PC-3 (cell line): ENCODE results near the gene ORM2. TPM values are rescaled to one million over a fixed set of nuclear protein-coding genes. Genes with fewer than 3 reads are reported as not detected.

Source experiments
- ATAC-seq: fragments of 200-7000 bp; cut with Tn5 transposase; 2 replicates; pipeline ENCODE4 v1.9.1; 2020; ENCODE audit warnings: mild to moderate bottlenecking, moderate library complexity
- BruUV-seq: library from RNA; stranded (reverse); fragments of 400-500 nt; replicated peaks from 2 replicates; lab custom pipeline; 2021; lab: Mats Ljungman, UMichigan
- CTCF ChIA-PET: fragments of 300-600 bp; sonication (Branson Sonifier 250); formaldehyde crosslinking; loops from one replicate; lab custom pipeline; 2022; ENCODE audit warnings: antibody characterized with exemption; lab: Charles Lee
- POLR2A ChIA-PET: fragments of 300-600 bp; sonication (Branson Sonifier 250); formaldehyde crosslinking; loops from one replicate; lab custom pipeline; 2022; ENCODE audit warnings: antibody characterized with exemption; ENCODE audit not compliant: unreplicated experiment; lab: Charles Lee
- DNase-seq: peaks from one replicate; pipeline ENCODE4 v3.0.0-alpha.2; 2015
- H2AFZ ChIP-seq: fragments of 300-600 bp; sonication (generic); 2 replicates; pipeline ENCODE4 v1.6.0; 2016; ENCODE audit warnings: antibody characterized with exemption, low read length
- H3F3A ChIP-seq: fragments of 300-600 bp; sonication (generic); one replicate; pipeline ENCODE4 v1.6.0; 2017; ENCODE audit warnings: antibody characterized with exemption, low read length, control low read depth, mild to moderate bottlenecking; ENCODE audit not compliant: unreplicated experiment
- H3K27ac ChIP-seq: fragments of 300-600 bp; sonication (generic); 2 replicates; pipeline ENCODE4 v1.5.1; 2016; ENCODE audit warnings: mild to moderate bottlenecking, low read length
- H3K27me3 ChIP-seq: fragments of 300-600 bp; sonication (generic); 2 replicates; pipeline ENCODE4 v1.6.1; 2016; ENCODE audit warnings: low read length, mixed read lengths
- H3K36me3 ChIP-seq: fragments of 300-600 bp; sonication (generic); 2 replicates; pipeline ENCODE4 v1.6.1; 2016; ENCODE audit warnings: low read depth, mixed run types, low read length, mixed read lengths
- H3K4me1 ChIP-seq: fragments of 300-600 bp; sonication (generic); 2 replicates; pipeline ENCODE4 v1.5.1; 2016; ENCODE audit warnings: low read length; ENCODE audit not compliant: insufficient read depth
- H3K4me2 ChIP-seq: fragments of 300-600 bp; sonication (generic); 2 replicates; pipeline ENCODE4 v1.6.0; 2016; ENCODE audit warnings: low read length
- H3K4me3 ChIP-seq: fragments of 300-600 bp; sonication (generic); 2 replicates; pipeline ENCODE4 v1.5.1; 2016; ENCODE audit warnings: mild to moderate bottlenecking, low read length, mixed read lengths
- H3K79me2 ChIP-seq: fragments of 300-600 bp; sonication (generic); 2 replicates; pipeline ENCODE4 v1.6.1; 2017; ENCODE audit warnings: low read length, mixed read lengths
- H3K9ac ChIP-seq: fragments of 300-600 bp; sonication (generic); 2 replicates; pipeline ENCODE4 v1.6.0; 2016; ENCODE audit warnings: mild to moderate bottlenecking, low read length
- H3K9me2 ChIP-seq: fragments of 300-600 bp; sonication (generic); replicated peaks from 2 replicates; pipeline ENCODE4 v1.6.1; 2016; ENCODE audit warnings: mixed run types, low read length, mixed read lengths
- H3K9me3 ChIP-seq: fragments of 300-600 bp; sonication (generic); 2 replicates; pipeline ENCODE4 v1.6.1; 2016; ENCODE audit warnings: low read length, mixed read lengths
- H4K20me1 ChIP-seq: fragments of 300-600 bp; sonication (generic); 2 replicates; pipeline ENCODE4 v1.6.1; 2016; ENCODE audit warnings: low read length, mixed read lengths
- EZH2 ChIP-seq: fragments of 300-600 bp; sonication (generic); IDR thresholded peaks from one replicate; pipeline ENCODE4 v1.6.1; 2017; ENCODE audit warnings: antibody characterized with exemption, mild to moderate bottlenecking, low read length; ENCODE audit not compliant: unreplicated experiment
- EZH2phosphoT487 ChIP-seq: fragments of 300-600 bp; sonication (generic); IDR thresholded peaks from 2 replicates; pipeline ENCODE4 v1.6.1; 2018; ENCODE audit warnings: mild to moderate bottlenecking, antibody characterized with exemption, low read length, borderline replicate concordance
- intact Hi-C: fragments of 100-400 bp; cut with micrococcal nuclease; formaldehyde crosslinking; loops from 2 replicates; pipeline ENCODE4 v1.9.0; 2023
- total RNA-seq: library from RNA; depleted of rRNA; stranded (reverse); fragments of >200 nt; gene quantifications from 2 replicates; pipeline ENCODE4 v1.2.3, GENCODE V29; 2014
- TF ChIP-seq, protein P1 (sequence below): fragments of 300-600 bp; sonication (generic); conservative IDR thresholded peaks from 2 replicates; pipeline ENCODE4 v1.5.1; 2017; ENCODE audit warnings: antibody characterized with exemption, low read depth, mild to moderate bottlenecking, low read length

ORM2 gene
- total RNA-seq, 1 experiment from 2014 or later = not detected

GRCh38 chr9:114283551-114284111, 46.0 kb upstream of the ORM2 start:
- Histone ChIP-seq H3K4me3 (no peak overlapping the region), H3K9ac (no peak overlapping the region), H3K4me1 (peaks cover 19% of the 10 kb centered on the region), H3K27ac (no peak overlapping the region), H3K4me2 (no peak overlapping the region), H3F3A (no peaks in the 10 kb centered on the region), H4K20me1 (no peaks in the 10 kb centered on the region), H3K9me3 (no peaks in the 10 kb centered on the region), H3K27me3 (no peaks in the 10 kb centered on the region), H3K9me2 (no peaks in the 10 kb centered on the region), H3K79me2 (no peaks in the 10 kb centered on the region), H2AFZ (no peak overlapping the region), H3K36me3 (no peaks in the 10 kb centered on the region)
- DNase-seq (no peak), ATAC-seq (no peak)
- POLR2A ChIA-PET = no interaction called here
- BruUV-seq = no TSS peak
- TF ChIP-seq EZH2 (no peak), EZH2phosphoT487 (no peak)
- TF ChIP-seq, protein P1, sequence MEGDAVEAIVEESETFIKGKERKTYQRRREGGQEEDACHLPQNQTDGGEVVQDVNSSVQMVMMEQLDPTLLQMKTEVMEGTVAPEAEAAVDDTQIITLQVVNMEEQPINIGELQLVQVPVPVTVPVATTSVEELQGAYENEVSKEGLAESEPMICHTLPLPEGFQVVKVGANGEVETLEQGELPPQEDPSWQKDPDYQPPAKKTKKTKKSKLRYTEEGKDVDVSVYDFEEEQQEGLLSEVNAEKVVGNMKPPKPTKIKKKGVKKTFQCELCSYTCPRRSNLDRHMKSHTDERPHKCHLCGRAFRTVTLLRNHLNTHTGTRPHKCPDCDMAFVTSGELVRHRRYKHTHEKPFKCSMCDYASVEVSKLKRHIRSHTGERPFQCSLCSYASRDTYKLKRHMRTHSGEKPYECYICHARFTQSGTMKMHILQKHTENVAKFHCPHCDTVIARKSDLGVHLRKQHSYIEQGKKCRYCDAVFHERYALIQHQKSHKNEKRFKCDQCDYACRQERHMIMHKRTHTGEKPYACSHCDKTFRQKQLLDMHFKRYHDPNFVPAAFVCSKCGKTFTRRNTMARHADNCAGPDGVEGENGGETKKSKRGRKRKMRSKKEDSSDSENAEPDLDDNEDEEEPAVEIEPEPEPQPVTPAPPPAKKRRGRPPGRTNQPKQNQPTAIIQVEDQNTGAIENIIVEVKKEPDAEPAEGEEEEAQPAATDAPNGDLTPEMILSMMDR = no peak
- intact Hi-C loops = no loop called here
- CTCF ChIA-PET = no interaction called here

- Histone ChIP-seq H3K4me1 (peaks cover 11% of the 10 kb centered on the region), H3K9me3 (no peaks in the 10 kb centered on the region), H2AFZ (no peak overlapping the region), H3K4me2 (no peak overlapping the region), H3F3A (no peaks in the 10 kb centered on the region), H4K20me1 (no peaks in the 10 kb centered on the region), H3K4me3 (no peak overlapping the region), H3K36me3 (no peaks in the 10 kb centered on the region), H3K9me2 (no peaks in the 10 kb centered on the region), H3K9ac (no peak overlapping the region), H3K79me2 (no peaks in the 10 kb centered on the region), H3K27ac (no peak overlapping the region), H3K27me3 (no peaks in the 10 kb centered on the region)
- ChIA-PET POLR2A (no interaction called here), CTCF (no interaction called here)
- no peak for DNase-seq
- intact Hi-C loops = no loop called here
- no peak for TF ChIP-seq EZH2
- TF ChIP-seq, protein P1 = no peak
- TF ChIP-seq EZH2phosphoT487 = no peak
- BruUV-seq = no TSS peak
- no peak for ATAC-seq
Observed at GRCh38 chr9:114284316-114285060, 45.2 kb upstream of the ORM2 start.
